COR-L47 (cell line): ENCODE measurements around the gene ZNF334.

Experiments
- DNase-seq: peaks from one replicate; lab custom pipeline; 2025; lab: John Stamatoyannopoulos, UW

ZNF334 gene

GRCh38 chr20:46545827-46546138, 32.4 kb upstream of the ZNF334 start:
- no peak for DNase-seq

- DNase-seq, result no peak
These were observed 31.9 kb upstream of the ZNF334 start for GRCh38 chr20:46545077-46545826.

GRCh38 chr20:46544576-46544975, 31.2 kb upstream of the ZNF334 start:
- DNase-seq, result no peak

GRCh38 chr20:46543959-46544358, 30.6 kb upstream of the ZNF334 start:
- DNase-seq, result no peak

GRCh38 chr20:46543033-46543432, 29.7 kb upstream of the ZNF334 start:
- DNase-seq, result no peak

- DNase-seq, result no peak
These were observed 28.0 kb upstream of the ZNF334 start for GRCh38 chr20:46541229-46541935.

GRCh38 chr20:46539113-46539512, 25.8 kb upstream of the ZNF334 start:
- no peak for DNase-seq

- no peak for DNase-seq
These were observed 17.3 kb upstream of the ZNF334 start for GRCh38 chr20:46530640-46531039.

- DNase-seq, result no peak
These were observed 10.5 kb upstream of the ZNF334 start for GRCh38 chr20:46523696-46524328.

GRCh38 chr20:46523108-46523507, 9.7 kb upstream of the ZNF334 start:
- no peak for DNase-seq

- peak; percentile 49 for DNase-seq
These were observed 7.7 kb upstream of the ZNF334 start for GRCh38 chr20:46520976-46521579.

- no peak for DNase-seq
These were observed 7.2 kb upstream of the ZNF334 start for GRCh38 chr20:46520540-46520939.

- DNase-seq, result no peak
These were observed 6.2 kb upstream of the ZNF334 start for GRCh38 chr20:46519471-46520068.

- no peak for DNase-seq
These were observed 3.8 kb downstream of the ZNF334 start for GRCh38 chr20:46509523-46509922.

GRCh38 chr20:46507760-46508407, 5.5 kb downstream of the ZNF334 start:
- DNase-seq, result no peak

- no peak for DNase-seq
These were observed 7.9 kb downstream of the ZNF334 start for GRCh38 chr20:46505506-46505905.

- DNase-seq, result no peak
These were observed 11.4 kb downstream of the ZNF334 start for GRCh38 chr20:46501961-46502360.

- no peak for DNase-seq
These were observed 11.9 kb downstream of the ZNF334 start for GRCh38 chr20:46501337-46501942.

- DNase-seq, result no peak
These were observed 19.3 kb downstream of the ZNF334 start for GRCh38 chr20:46494077-46494476.

GRCh38 chr20:46491354-46491753, 22.0 kb downstream of the ZNF334 start:
- DNase-seq, result no peak

- no peak for DNase-seq
These were observed 24.9 kb downstream of the ZNF334 start for GRCh38 chr20:46488451-46488850.

GRCh38 chr20:46487628-46488027, 25.7 kb downstream of the ZNF334 start:
- DNase-seq, result no peak
